GM12878 (cell line): Measurements from ENCODE around the gene CACUL1. TPM values are rescaled to one million over a fixed set of nuclear protein-coding genes. Genes with fewer than 3 reads are reported as not detected.

ENCODE experiments used
- BHLHE40 ChIP-seq, 2 experiments: fragments of 450-650 bp in 1 of 2; IDR thresholded peaks; 2 replicates each; pipeline ENCODE4 v1.6.1; 2011 to 2017; ENCODE audit warnings: low read depth in 2 of 2, borderline replicate concordance in 1 of 2, improper control_type of control experiment in 1 of 2, low read length in 1 of 2, mild to moderate bottlenecking in 1 of 2
- BMI1 ChIP-seq: fragments of 450-650 bp; IDR thresholded peaks from 2 replicates; pipeline ENCODE4 v1.6.1; 2016; ENCODE audit warnings: mild to moderate bottlenecking, moderate library complexity, borderline replicate concordance
- CBFB ChIP-seq: IDR thresholded peaks from 2 replicates; pipeline ENCODE4 v1.6.1; 2016; ENCODE audit warnings: antibody characterized with exemption, low read depth
- CBX5 ChIP-seq: sonication (generic); IDR thresholded peaks from 2 replicates; pipeline ENCODE4 v1.6.1; 2016; ENCODE audit warnings: low read depth, moderate library complexity, mild to moderate bottlenecking, inconsistent platforms
- CHD1 ChIP-seq: IDR thresholded peaks from 2 replicates; pipeline ENCODE4 v1.6.1; 2012; ENCODE audit warnings: low read depth, low read length, improper control_type of control experiment
- CHD4 ChIP-seq: fragments of 200-600 bp; sonication (generic); IDR thresholded peaks from 2 replicates; pipeline ENCODE4 v1.6.1; 2016; ENCODE audit warnings: mild to moderate bottlenecking
- DPF2 ChIP-seq: fragments of 450-650 bp; IDR thresholded peaks from 2 replicates; pipeline ENCODE4 v1.6.1; 2017; ENCODE audit warnings: mild to moderate bottlenecking
- GABPA ChIP-seq: IDR thresholded peaks from 2 replicates; pipeline ENCODE4 v1.6.1; 2014; ENCODE audit warnings: antibody characterized with exemption, low read depth, mild to moderate bottlenecking, inconsistent platforms
- GATAD2B ChIP-seq: fragments of 450-650 bp; conservative IDR thresholded peaks from 2 replicates; pipeline ENCODE4 v1.6.1; 2017; ENCODE audit warnings: low read depth, mild to moderate bottlenecking, moderate library complexity
- IKZF1 ChIP-seq: fragments of 450-650 bp; conservative IDR thresholded peaks from 2 replicates; pipeline ENCODE4 v1.6.1; 2017; ENCODE audit warnings: antibody characterized with exemption, mild to moderate bottlenecking
- JUND ChIP-seq: IDR thresholded peaks from 2 replicates; pipeline ENCODE4 v1.6.1; 2012; ENCODE audit warnings: low read depth, mild to moderate bottlenecking, low read length, improper control_type of control experiment, moderate library complexity
- MXI1 ChIP-seq: fragments of 150-350 bp; IDR thresholded peaks from 2 replicates; pipeline ENCODE4 v1.6.1; 2011; ENCODE audit warnings: low read depth, mild to moderate bottlenecking, inconsistent platforms, low read length, improper control_type of control experiment
- NFXL1 ChIP-seq: fragments of 450-650 bp; IDR thresholded peaks from 2 replicates; pipeline ENCODE4 v1.6.1; 2017; ENCODE audit warnings: antibody characterized with exemption, mild to moderate bottlenecking, borderline replicate concordance
- POU2F2 ChIP-seq: IDR thresholded peaks from 3 replicates; pipeline ENCODE4 v1.6.1; 2011; ENCODE audit warnings: low read depth, mild to moderate bottlenecking, low read length, borderline replicate concordance
- RELA ChIP-seq: fragments of 450-650 bp; IDR thresholded peaks from 2 replicates; pipeline ENCODE4 v1.8.0; 2014; ENCODE audit warnings: borderline replicate concordance; ENCODE audit not compliant: partially characterized antibody
- RELB ChIP-seq: fragments of 450-650 bp; IDR thresholded peaks from 2 replicates; pipeline ENCODE4 v1.6.1; 2017; ENCODE audit warnings: low read depth, mild to moderate bottlenecking, moderate library complexity
- RFX5 ChIP-seq: IDR thresholded peaks from 2 replicates; pipeline ENCODE4 v1.6.1; 2011; ENCODE audit warnings: low read depth, low read length, improper control_type of control experiment
- RUNX3 ChIP-seq: IDR thresholded peaks from 2 replicates; pipeline ENCODE4 v1.6.1; 2012; ENCODE audit warnings: low read length, inconsistent platforms
- SMAD1 ChIP-seq: fragments of 450-650 bp; IDR thresholded peaks from 2 replicates; pipeline ENCODE4 v1.6.1; 2018; ENCODE audit warnings: mild to moderate bottlenecking, low read depth; ENCODE audit not compliant: partially characterized antibody
- SMC3 ChIP-seq: IDR thresholded peaks from 2 replicates; pipeline ENCODE4 v1.6.1; 2011; ENCODE audit warnings: low read length, improper control_type of control experiment, borderline replicate concordance
- SUZ12 ChIP-seq: fragments of 200-600 bp; sonication (generic); IDR thresholded peaks from one replicate; pipeline ENCODE4 v1.6.1; 2018; ENCODE audit warnings: antibody characterized with exemption, mild to moderate bottlenecking; ENCODE audit not compliant: unreplicated experiment
- YY1 ChIP-seq: IDR thresholded peaks from 2 replicates; pipeline ENCODE4 v1.6.1; 2011; ENCODE audit warnings: low read depth, mild to moderate bottlenecking, low read length
- ZNF622 ChIP-seq: fragments of 450-650 bp; IDR thresholded peaks from 2 replicates; pipeline ENCODE4 v1.6.1; 2017; ENCODE audit warnings: mild to moderate bottlenecking, inconsistent platforms
- ZSCAN29 ChIP-seq: fragments of 450-650 bp; IDR thresholded peaks from 2 replicates; pipeline ENCODE4 v1.6.1; 2017; ENCODE audit warnings: mild to moderate bottlenecking, moderate library complexity
- polyA plus RNA-seq, 11 experiments: library from polyadenylated mRNA; depleted of rRNA in 4 of 11; unstranded in 6 of 11; stranded (reverse) in 5 of 11; fragments of >200 nt; fragmentation: Nextera tagmentation in 4 of 11; fragmentation: Illumina TruSeq in 1 of 11; extraction: Ambion mirVana in 4 of 11; extraction: Trizol in 1 of 11; gene quantifications; 1 replicate in 1 of 11; 2 replicates in 10 of 11; pipeline versions ENCODE4 v1.2.1 to v1.2.3, GENCODE V29; 2011 to 2016; ENCODE audit warnings: inconsistent platforms in 2 of 11, missing spikeins in 2 of 11, low read depth in 1 of 11
- total RNA-seq, 4 experiments: library from RNA; depleted of rRNA in 3 of 4; stranded (reverse); fragments of >200 nt in 3 of 4; fragmentation: Illumina TruSeq in 1 of 4; extraction: Trizol in 1 of 4; gene quantifications; 2 replicates each; pipeline versions ENCODE4 v1.2.1 to v1.2.3, GENCODE V29; 2013 to 2021
- TF ChIP-seq, protein P1 (sequence below): fragments of 450-650 bp; IDR thresholded peaks from 2 replicates; pipeline ENCODE4 v1.6.1; 2016; ENCODE audit warnings: mild to moderate bottlenecking
- TF ChIP-seq, protein P2 (sequence below): IDR thresholded peaks from 2 replicates; pipeline ENCODE4 v1.6.1; 2012; ENCODE audit warnings: mild to moderate bottlenecking, low read depth, low read length
- TF ChIP-seq, protein P3 (sequence below): IDR thresholded peaks from 2 replicates; pipeline ENCODE4 v1.6.1; 2011; ENCODE audit warnings: borderline replicate concordance, low read depth, mild to moderate bottlenecking, moderate library complexity, mixed read lengths, low read length; ENCODE audit not compliant: insufficient read depth; ENCODE audit errors: extremely low read length

Gene CACUL1
- total and polyA plus RNA-seq, 10 of the 15 experiments (the other 5 are each of a cell fraction or from before 2014, with no cell fraction given) = 7.4 to 23.2 (median 13.0) TPM

GRCh38 chr10:118698421-118698820 lies 56.3 kb downstream of the CACUL1 start (continued):
- TF ChIP-seq BHLHE40 (IDR thresholded peaks at IDR 0.05; ENCODE audit: borderline replicate concordance in 1 of 2, low read depth in 2 of 2, low read length in 1 of 2) (peak; percentile 97 to 98), SMAD1 (peak; percentile 97), ZSCAN29 (no peak), IKZF1 (peak; percentile 64), RUNX3 (peak; percentile 89), SUZ12 (no peak), CHD1 (no peak), RELB (no peak; the same call in 1 of the 2 replicates), CHD4 (no peak), RELA (no peak), CBFB (0 out of 2 replicates have a peak, but pooled peaks have one; percentile 23), MXI1 (no peak), POU2F2 (peak; percentile 39; the same call in 1 of the 3 replicates), NFXL1 (no peak), YY1 (no peak), GATAD2B (0 out of 2 replicates have a peak, but pooled peaks have one; percentile 21), ZNF622 (no peak), JUND (peak; percentile 83), SMC3 (no peak), RFX5 (no peak), CBX5 (no peak), GABPA (no peak), BMI1 (no peak), DPF2 (peak; percentile 75)
- TF ChIP-seq, protein P1, sequence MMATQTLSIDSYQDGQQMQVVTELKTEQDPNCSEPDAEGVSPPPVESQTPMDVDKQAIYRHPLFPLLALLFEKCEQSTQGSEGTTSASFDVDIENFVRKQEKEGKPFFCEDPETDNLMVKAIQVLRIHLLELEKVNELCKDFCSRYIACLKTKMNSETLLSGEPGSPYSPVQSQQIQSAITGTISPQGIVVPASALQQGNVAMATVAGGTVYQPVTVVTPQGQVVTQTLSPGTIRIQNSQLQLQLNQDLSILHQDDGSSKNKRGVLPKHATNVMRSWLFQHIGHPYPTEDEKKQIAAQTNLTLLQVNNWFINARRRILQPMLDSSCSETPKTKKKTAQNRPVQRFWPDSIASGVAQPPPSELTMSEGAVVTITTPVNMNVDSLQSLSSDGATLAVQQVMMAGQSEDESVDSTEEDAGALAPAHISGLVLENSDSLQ = no peak
- TF ChIP-seq, protein P2, sequence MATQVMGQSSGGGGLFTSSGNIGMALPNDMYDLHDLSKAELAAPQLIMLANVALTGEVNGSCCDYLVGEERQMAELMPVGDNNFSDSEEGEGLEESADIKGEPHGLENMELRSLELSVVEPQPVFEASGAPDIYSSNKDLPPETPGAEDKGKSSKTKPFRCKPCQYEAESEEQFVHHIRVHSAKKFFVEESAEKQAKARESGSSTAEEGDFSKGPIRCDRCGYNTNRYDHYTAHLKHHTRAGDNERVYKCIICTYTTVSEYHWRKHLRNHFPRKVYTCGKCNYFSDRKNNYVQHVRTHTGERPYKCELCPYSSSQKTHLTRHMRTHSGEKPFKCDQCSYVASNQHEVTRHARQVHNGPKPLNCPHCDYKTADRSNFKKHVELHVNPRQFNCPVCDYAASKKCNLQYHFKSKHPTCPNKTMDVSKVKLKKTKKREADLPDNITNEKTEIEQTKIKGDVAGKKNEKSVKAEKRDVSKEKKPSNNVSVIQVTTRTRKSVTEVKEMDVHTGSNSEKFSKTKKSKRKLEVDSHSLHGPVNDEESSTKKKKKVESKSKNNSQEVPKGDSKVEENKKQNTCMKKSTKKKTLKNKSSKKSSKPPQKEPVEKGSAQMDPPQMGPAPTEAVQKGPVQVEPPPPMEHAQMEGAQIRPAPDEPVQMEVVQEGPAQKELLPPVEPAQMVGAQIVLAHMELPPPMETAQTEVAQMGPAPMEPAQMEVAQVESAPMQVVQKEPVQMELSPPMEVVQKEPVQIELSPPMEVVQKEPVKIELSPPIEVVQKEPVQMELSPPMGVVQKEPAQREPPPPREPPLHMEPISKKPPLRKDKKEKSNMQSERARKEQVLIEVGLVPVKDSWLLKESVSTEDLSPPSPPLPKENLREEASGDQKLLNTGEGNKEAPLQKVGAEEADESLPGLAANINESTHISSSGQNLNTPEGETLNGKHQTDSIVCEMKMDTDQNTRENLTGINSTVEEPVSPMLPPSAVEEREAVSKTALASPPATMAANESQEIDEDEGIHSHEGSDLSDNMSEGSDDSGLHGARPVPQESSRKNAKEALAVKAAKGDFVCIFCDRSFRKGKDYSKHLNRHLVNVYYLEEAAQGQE = no peak
- TF ChIP-seq, protein P3, sequence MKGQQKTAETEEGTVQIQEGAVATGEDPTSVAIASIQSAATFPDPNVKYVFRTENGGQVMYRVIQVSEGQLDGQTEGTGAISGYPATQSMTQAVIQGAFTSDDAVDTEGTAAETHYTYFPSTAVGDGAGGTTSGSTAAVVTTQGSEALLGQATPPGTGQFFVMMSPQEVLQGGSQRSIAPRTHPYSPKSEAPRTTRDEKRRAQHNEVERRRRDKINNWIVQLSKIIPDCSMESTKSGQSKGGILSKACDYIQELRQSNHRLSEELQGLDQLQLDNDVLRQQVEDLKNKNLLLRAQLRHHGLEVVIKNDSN = no peak
